Endometrial microvascular endothelial cells (primary cell): ENCODE results near the gene FOXG1. TPM values are rescaled to one million over a fixed set of nuclear protein-coding genes. Genes with fewer than 3 reads are reported as not detected.

Experiments
- in situ Hi-C: cut with HindIII; loops from 2 replicates; pipeline ENCODE4 v1.10.0; 2017; ENCODE audit warnings: low sequenced_read_pairs, low pct_unique_long_range_greater_than_20kb; ENCODE audit errors: inconsistent ontology term
- total RNA-seq: library from RNA; depleted of rRNA; stranded (reverse); fragments of >200 nt; gene quantifications from one replicate; pipeline ENCODE4 v1.2.3, GENCODE V29; 2015; ENCODE audit errors: inconsistent ontology term

FOXG1 gene
- total RNA-seq, 1 donor from 2014 or later: not detected

- in situ Hi-C loops: loop anchor here (25.0 kb wide), 1 partner anchor 778 kb away; no protein-coding TSS in a partner anchor
Measured at GRCh38 chr14:28759653-28760313, 6.8 kb upstream of the FOXG1 start.

- in situ Hi-C loops: loop anchor here (25.0 kb wide), 1 partner anchor 777 kb away; no protein-coding TSS in a partner anchor
Measured at GRCh38 chr14:28760431-28760996, 6.1 kb upstream of the FOXG1 start.

GRCh38 chr14:28761438-28762291 is 4.9 kb upstream of the FOXG1 start:
- in situ Hi-C loops: loop anchor here (25.0 kb wide), 1 partner anchor 776 kb away; no protein-coding TSS in a partner anchor

GRCh38 chr14:28762303-28762954 is 4.2 kb upstream of the FOXG1 start:
- in situ Hi-C loops: loop anchor here (25.0 kb wide), 1 partner anchor 775 kb away; no protein-coding TSS in a partner anchor

- in situ Hi-C loops: loop anchor here (25.0 kb wide), 1 partner anchor 774 kb away; no protein-coding TSS in a partner anchor
Measured at GRCh38 chr14:28762955-28763326, 3.6 kb upstream of the FOXG1 start.

- in situ Hi-C loops: loop anchor here (25.0 kb wide), 1 partner anchor 773 kb away; no protein-coding TSS in a partner anchor
Measured at GRCh38 chr14:28763751-28764256, 2.8 kb upstream of the FOXG1 start.

- in situ Hi-C loops: loop anchor here (25.0 kb wide), 1 partner anchor 773 kb away; no protein-coding TSS in a partner anchor
Measured at GRCh38 chr14:28764257-28765160, 2.1 kb upstream of the FOXG1 start.

GRCh38 chr14:28765169-28765830 is 1.3 kb upstream of the FOXG1 start:
- in situ Hi-C loops: loop anchor here (25.0 kb wide), 1 partner anchor 772 kb away; no protein-coding TSS in a partner anchor

- in situ Hi-C loops: loop anchor here (25.0 kb wide), 1 partner anchor 771 kb away; no protein-coding TSS in a partner anchor
Measured at GRCh38 chr14:28765831-28766468, 637 bp upstream of the FOXG1 start.

- in situ Hi-C loops: loop anchor here (25.0 kb wide), 1 partner anchor 770 kb away; no protein-coding TSS in a partner anchor
Measured at GRCh38 chr14:28767030-28767852, 654 bp downstream of the FOXG1 start.

- in situ Hi-C loops: loop anchor here (25.0 kb wide), 1 partner anchor 769 kb away; no protein-coding TSS in a partner anchor
Measured at GRCh38 chr14:28767853-28768741, 1.5 kb downstream of the FOXG1 start.

GRCh38 chr14:28769276-28769880 is 2.8 kb downstream of the FOXG1 start:
- in situ Hi-C loops: loop anchor here (25.0 kb wide), 1 partner anchor 768 kb away; no protein-coding TSS in a partner anchor

- in situ Hi-C loops: loop anchor here (25.0 kb wide), 1 partner anchor 767 kb away; no protein-coding TSS in a partner anchor
Measured at GRCh38 chr14:28770061-28770460, 3.5 kb downstream of the FOXG1 start.

- in situ Hi-C loops: loop anchor here (25.0 kb wide), 1 partner anchor 767 kb away; no protein-coding TSS in a partner anchor
Measured at GRCh38 chr14:28770630-28771029, 4.0 kb downstream of the FOXG1 start.
